ENCODE measurements around the gene APCDD1. TPM values are rescaled to one million over a fixed set of nuclear protein-coding genes. Genes with fewer than 3 reads are reported as not detected.

Gene APCDD1
- total RNA-seq, 2 donors from 2014 or later: 41.0 to 126 TPM

DNA sequence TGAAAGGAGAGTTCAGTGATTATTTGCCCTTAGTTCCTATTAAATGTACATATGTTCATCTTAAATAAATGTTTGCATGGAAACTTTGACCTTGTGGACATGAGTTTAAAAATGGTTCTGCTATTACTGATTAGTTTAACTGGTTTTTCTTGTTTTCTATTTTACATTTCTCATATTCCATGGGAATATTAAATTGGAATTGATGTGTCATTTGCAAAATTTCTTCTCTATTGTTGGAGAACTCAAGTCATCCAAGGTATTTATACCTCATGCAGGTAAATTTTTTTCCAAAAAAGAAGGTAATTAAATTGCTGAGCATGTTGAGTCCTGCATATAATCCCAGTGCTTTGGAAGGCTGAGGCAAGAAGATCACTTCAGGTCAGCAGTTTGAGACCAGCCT, 45.4 kb upstream of the APCDD1 start:
- Histone ChIP-seq H3K4me3 (no peak overlapping the region), H3K27ac (no peak overlapping the region), H3K4me1 (replicated peaks) (no peaks in the 10 kb centered on the region), H3K27me3 (replicated peaks; ENCODE audit: insufficient read depth) (no peaks in the 10 kb centered on the region), H3K9me3 (no peaks in the 10 kb centered on the region), H3K36me3 (no peaks in the 10 kb centered on the region)
- no peak for DNase-seq (ENCODE audit: low spot score)
- TF ChIP-seq POLR2A (IDR thresholded peaks at IDR 0.05) (no peak), POLR2AphosphoS5 (IDR thresholded peaks at IDR 0.05) (no peak)
- TF ChIP-seq, protein P1, sequence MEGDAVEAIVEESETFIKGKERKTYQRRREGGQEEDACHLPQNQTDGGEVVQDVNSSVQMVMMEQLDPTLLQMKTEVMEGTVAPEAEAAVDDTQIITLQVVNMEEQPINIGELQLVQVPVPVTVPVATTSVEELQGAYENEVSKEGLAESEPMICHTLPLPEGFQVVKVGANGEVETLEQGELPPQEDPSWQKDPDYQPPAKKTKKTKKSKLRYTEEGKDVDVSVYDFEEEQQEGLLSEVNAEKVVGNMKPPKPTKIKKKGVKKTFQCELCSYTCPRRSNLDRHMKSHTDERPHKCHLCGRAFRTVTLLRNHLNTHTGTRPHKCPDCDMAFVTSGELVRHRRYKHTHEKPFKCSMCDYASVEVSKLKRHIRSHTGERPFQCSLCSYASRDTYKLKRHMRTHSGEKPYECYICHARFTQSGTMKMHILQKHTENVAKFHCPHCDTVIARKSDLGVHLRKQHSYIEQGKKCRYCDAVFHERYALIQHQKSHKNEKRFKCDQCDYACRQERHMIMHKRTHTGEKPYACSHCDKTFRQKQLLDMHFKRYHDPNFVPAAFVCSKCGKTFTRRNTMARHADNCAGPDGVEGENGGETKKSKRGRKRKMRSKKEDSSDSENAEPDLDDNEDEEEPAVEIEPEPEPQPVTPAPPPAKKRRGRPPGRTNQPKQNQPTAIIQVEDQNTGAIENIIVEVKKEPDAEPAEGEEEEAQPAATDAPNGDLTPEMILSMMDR (IDR thresholded peaks at IDR 0.05): no peak
- intact Hi-C loops (cut with DNase I): no loop called here

DNA sequence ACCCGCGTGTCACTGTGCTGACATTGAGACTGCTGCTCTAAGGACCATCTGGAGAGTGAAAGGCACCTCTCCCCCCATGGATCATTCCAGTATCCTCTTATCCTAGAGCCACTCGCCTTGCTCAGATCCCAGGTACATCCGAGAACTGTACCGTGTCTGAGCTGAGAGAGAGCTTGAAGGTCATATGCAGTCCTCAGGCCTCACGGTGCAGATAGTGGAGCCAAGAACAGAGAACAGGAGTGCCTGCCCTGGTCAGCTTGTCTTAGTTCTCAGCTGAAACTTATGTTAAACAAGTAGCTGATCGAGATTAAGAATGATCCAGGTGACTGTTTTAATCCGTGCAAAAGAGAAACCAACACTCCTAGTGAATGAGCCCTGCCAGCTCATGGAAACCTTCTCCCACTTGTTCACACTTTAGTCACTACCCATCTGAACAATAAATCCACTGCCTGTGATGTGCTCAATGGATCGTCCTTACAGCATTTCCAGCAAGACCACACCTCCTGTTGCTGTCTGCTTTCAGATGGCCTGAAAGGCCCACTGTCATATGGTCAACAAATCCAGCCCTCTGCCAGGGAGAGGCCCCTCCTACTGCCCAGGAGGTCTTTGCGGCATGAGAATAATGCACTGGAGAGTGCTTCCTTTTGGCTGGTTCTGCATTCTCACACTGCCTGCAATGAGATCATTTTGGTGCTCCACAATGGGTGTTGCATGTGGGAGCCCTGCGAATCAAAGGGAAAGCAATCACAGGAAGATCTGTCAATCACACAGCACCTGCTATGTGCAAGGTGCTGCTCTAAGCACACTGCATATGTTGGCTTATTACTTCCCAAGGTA, 43.7 kb upstream of the APCDD1 start:
- TF ChIP-seq POLR2AphosphoS5 (IDR thresholded peaks at IDR 0.05) (no peak), POLR2A (IDR thresholded peaks at IDR 0.05) (no peak)
- TF ChIP-seq, protein P1 (IDR thresholded peaks at IDR 0.05): no peak
- DNase-seq (ENCODE audit: low spot score): no peak
- Histone ChIP-seq H3K9me3 (no peaks in the 10 kb centered on the region), H3K27ac (no peak overlapping the region), H3K27me3 (replicated peaks; ENCODE audit: insufficient read depth) (no peaks in the 10 kb centered on the region), H3K36me3 (no peaks in the 10 kb centered on the region), H3K4me3 (no peak overlapping the region), H3K4me1 (replicated peaks) (no peaks in the 10 kb centered on the region)
- intact Hi-C loops (cut with DNase I): no loop called here
- WGBS: 77% methylated on average over 11 of the region's 11 CpGs

DNA sequence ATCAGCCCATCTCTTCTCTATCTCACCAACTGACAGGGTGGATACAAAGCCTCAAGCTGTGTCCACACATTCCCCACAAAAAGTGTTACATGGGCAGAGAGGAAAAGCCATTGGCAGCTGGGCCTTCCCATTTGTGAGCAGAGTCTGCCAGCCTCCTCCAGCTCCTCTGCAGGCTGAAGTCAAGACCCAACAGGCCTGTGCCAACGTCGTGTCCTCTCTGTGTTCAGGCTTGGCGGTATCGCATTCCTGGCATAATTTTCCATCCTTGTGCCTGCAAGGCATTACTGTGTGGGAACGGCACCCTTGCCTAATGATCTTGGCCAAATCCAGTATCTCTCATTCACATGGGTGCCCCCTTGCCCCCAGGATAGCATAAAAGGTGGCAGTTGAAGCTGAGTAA, 41.5 kb upstream of the APCDD1 start:
- no peak for TF ChIP-seq POLR2A (IDR thresholded peaks at IDR 0.05)
- TF ChIP-seq POLR2AphosphoS5 (IDR thresholded peaks at IDR 0.05): peak; percentile 73
- Histone ChIP-seq H3K9me3 (no peaks in the 10 kb centered on the region), H3K27ac (no peak overlapping the region), H3K4me3 (no peak overlapping the region), H3K27me3 (replicated peaks; ENCODE audit: insufficient read depth) (no peaks in the 10 kb centered on the region), H3K36me3 (no peaks in the 10 kb centered on the region), H3K4me1 (replicated peaks) (no peaks in the 10 kb centered on the region)
- DNase-seq (ENCODE audit: low spot score): peak; percentile 79
- intact Hi-C loops (cut with DNase I): no loop called here
- WGBS: 46% methylated on average over 5 of the region's 5 CpGs

DNA sequence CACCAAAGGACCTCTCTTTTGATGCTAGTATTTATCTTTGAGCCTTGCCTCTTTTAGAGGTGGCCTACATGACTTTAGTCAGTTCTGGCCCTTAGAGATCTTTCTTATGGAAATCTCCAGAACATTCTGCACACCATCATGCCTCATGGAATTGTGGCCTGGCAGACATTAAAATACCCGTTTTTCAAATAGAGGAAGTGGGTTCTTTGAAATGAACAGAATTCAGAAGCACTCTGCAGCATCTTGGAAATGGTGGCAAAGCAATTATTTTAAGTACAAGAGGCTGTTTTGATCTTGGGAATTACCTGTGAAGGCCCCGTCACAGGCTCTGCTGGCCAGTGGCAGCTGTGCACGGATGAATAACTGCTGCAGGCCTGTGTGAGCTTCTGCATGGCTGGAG, 40.7 kb upstream of the APCDD1 start:
- TF ChIP-seq, protein P1 (IDR thresholded peaks at IDR 0.05): no peak
- TF ChIP-seq POLR2AphosphoS5 (IDR thresholded peaks at IDR 0.05): no peak
- no peak for TF ChIP-seq POLR2A (IDR thresholded peaks at IDR 0.05)
- Histone ChIP-seq H3K36me3 (no peaks in the 10 kb centered on the region), H3K27ac (no peak overlapping the region), H3K4me3 (no peak overlapping the region), H3K4me1 (replicated peaks) (no peaks in the 10 kb centered on the region), H3K27me3 (replicated peaks; ENCODE audit: insufficient read depth) (no peaks in the 10 kb centered on the region), H3K9me3 (no peaks in the 10 kb centered on the region)
- DNase-seq (ENCODE audit: low spot score): no peak
- WGBS: 63% methylated on average over 3 of the region's 3 CpGs
- intact Hi-C loops (cut with DNase I): no loop called here

DNA sequence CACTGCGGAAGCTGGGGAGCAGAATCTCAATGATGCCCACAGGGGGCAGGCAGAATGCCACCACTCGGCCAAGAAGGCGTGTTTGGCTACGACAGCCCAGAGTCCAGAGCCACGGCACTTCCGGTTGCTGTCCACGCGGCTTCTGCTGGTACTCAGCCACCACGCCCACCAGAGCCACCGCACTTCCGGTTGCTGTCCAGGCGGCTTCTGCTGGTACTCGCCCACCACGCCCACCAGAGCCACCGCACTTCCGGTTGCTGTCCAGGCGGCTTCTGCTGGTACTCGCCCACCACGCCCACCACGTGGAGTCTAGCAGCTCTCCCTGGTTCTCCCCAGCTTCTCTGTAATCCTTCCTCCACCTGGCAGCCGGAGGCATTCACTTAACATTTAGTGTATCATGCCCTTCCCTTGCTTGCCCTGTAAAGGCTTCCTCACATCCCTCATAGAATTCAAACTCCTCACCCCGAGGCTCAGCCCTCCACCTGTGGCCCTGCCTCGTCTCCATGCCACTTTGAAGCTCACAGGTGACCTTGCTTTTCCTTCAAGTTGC, 40.1 kb upstream of the APCDD1 start:
- Histone ChIP-seq H3K9me3 (no peaks in the 10 kb centered on the region), H3K4me1 (replicated peaks) (no peaks in the 10 kb centered on the region), H3K27me3 (replicated peaks; ENCODE audit: insufficient read depth) (no peaks in the 10 kb centered on the region), H3K36me3 (no peaks in the 10 kb centered on the region), H3K27ac (no peak overlapping the region), H3K4me3 (no peak overlapping the region)
- no peak for DNase-seq (ENCODE audit: low spot score)
- 94% methylated on average over 23 of the region's 23 CpGs for WGBS
- TF ChIP-seq, protein P1 (IDR thresholded peaks at IDR 0.05): no peak
- TF ChIP-seq POLR2A (IDR thresholded peaks at IDR 0.05): no peak
- no peak for TF ChIP-seq POLR2AphosphoS5 (IDR thresholded peaks at IDR 0.05)
- intact Hi-C loops (cut with DNase I): no loop called here
